HG02610 (cell line): Measurements from ENCODE around the gene ADCY2.

Experiments
- ATAC-seq: cut with Tn5 transposase; IDR thresholded peaks from one replicate; pipeline ENCODE4 v1.9.1; 2021; ENCODE audit warnings: mild to moderate bottlenecking, moderate library complexity; ENCODE audit not compliant: unreplicated experiment

ADCY2 gene

GRCh38 chr5:7653046-7653445 is 257.1 kb downstream of the ADCY2 start:
- ATAC-seq: no peak

GRCh38 chr5:7657153-7657552 is 261.2 kb downstream of the ADCY2 start:
- ATAC-seq: no peak

- no peak for ATAC-seq
Measured at GRCh38 chr5:7659420-7659819, 263.5 kb downstream of the ADCY2 start.

GRCh38 chr5:7662289-7662688 is 266.4 kb downstream of the ADCY2 start:
- ATAC-seq: no peak

GRCh38 chr5:7663808-7664207 is 267.9 kb downstream of the ADCY2 start:
- no peak for ATAC-seq

GRCh38 chr5:7664208-7664607 is 268.3 kb downstream of the ADCY2 start:
- no peak for ATAC-seq

- ATAC-seq: no peak
Measured at GRCh38 chr5:7667216-7667767, 271.4 kb downstream of the ADCY2 start.

GRCh38 chr5:7668161-7668560 is 272.2 kb downstream of the ADCY2 start:
- ATAC-seq: no peak

- no peak for ATAC-seq
Measured at GRCh38 chr5:7668627-7669026, 272.7 kb downstream of the ADCY2 start.

GRCh38 chr5:7671381-7671993 is 275.5 kb downstream of the ADCY2 start:
- ATAC-seq: no peak

- ATAC-seq: no peak
Measured at GRCh38 chr5:7673658-7674057, 277.7 kb downstream of the ADCY2 start.

- no peak for ATAC-seq
Measured at GRCh38 chr5:7676455-7676854, 280.5 kb downstream of the ADCY2 start.

GRCh38 chr5:7678030-7678429 is 282.1 kb downstream of the ADCY2 start:
- no peak for ATAC-seq

- ATAC-seq: no peak
Measured at GRCh38 chr5:7679663-7680062, 283.7 kb downstream of the ADCY2 start.

GRCh38 chr5:7680260-7680659 is 284.3 kb downstream of the ADCY2 start:
- no peak for ATAC-seq

- no peak for ATAC-seq
Measured at GRCh38 chr5:7682379-7682778, 286.4 kb downstream of the ADCY2 start.

GRCh38 chr5:7683753-7684152 is 287.8 kb downstream of the ADCY2 start:
- no peak for ATAC-seq

GRCh38 chr5:7684826-7685225 is 288.9 kb downstream of the ADCY2 start:
- ATAC-seq: no peak

GRCh38 chr5:7686794-7687193 is 290.9 kb downstream of the ADCY2 start:
- ATAC-seq: no peak

GRCh38 chr5:7690557-7690956 is 294.6 kb downstream of the ADCY2 start:
- ATAC-seq: no peak

- ATAC-seq: no peak
Measured at GRCh38 chr5:7705261-7705660, 309.3 kb downstream of the ADCY2 start.

- ATAC-seq: no peak
Measured at GRCh38 chr5:7705736-7706135, 309.8 kb downstream of the ADCY2 start.

- ATAC-seq: no peak
Measured at GRCh38 chr5:7706256-7706655, 310.3 kb downstream of the ADCY2 start.
